Rectal smooth muscle tissue (tissue), 1 donor: ENCODE results near the gene OR5T1.

Experiments
- H3K27ac ChIP-seq: one replicate; pipeline ENCODE4 v1.7.0; 2013; ENCODE audit warnings: low read depth, low read length, inconsistent platforms
- H3K27me3 ChIP-seq: one replicate; pipeline ENCODE4 v1.7.0; 2013; ENCODE audit warnings: low read length; ENCODE audit not compliant: control insufficient read depth, insufficient read depth
- H3K36me3 ChIP-seq: one replicate; pipeline ENCODE4 v1.7.0; 2013; ENCODE audit warnings: low read length; ENCODE audit not compliant: control insufficient read depth, insufficient read depth
- H3K4me1 ChIP-seq: one replicate; pipeline ENCODE4 v1.7.0; 2013; ENCODE audit warnings: low read length; ENCODE audit not compliant: control insufficient read depth, insufficient read depth
- H3K4me3 ChIP-seq: one replicate; pipeline ENCODE4 v1.7.0; 2013; ENCODE audit warnings: low read length
- H3K9ac ChIP-seq: one replicate; pipeline ENCODE4 v1.7.0; 2013; ENCODE audit warnings: low read length

The OR5T1 gene

GRCh38 chr11:56273854-56274253 lies at the start of gene OR5T1:
Gene OR5T1 (plus strand): TSS chr11:56274154. CDS start chr11:56275639, 1,485 bp downstream.
- Histone ChIP-seq H3K9ac (no peak within 1 kb of the TSS), H3K27ac (no peak within 1 kb of the TSS), H3K27me3 (no peaks in the 10 kb centered on the region), H3K4me3 (no peak within 1 kb of the TSS), H3K36me3 (no peaks in the 10 kb centered on the region), H3K4me1 (no peaks in the 10 kb centered on the region)

- no peaks in the 10 kb centered on the region for H3K36me3 ChIP-seq
- H3K4me3 ChIP-seq = no peak within 1 kb of the TSS
- no peaks in the 10 kb centered on the region for H3K27me3 ChIP-seq
- H3K4me1 ChIP-seq = no peaks in the 10 kb centered on the region
- no peak within 1 kb of the TSS for H3K27ac ChIP-seq
- no peak within 1 kb of the TSS for H3K9ac ChIP-seq
Observed at GRCh38 chr11:56234155-56234554, 39.8 kb upstream of the OR5T1 start, which contains the start of gene OR5T2. Gene OR5T2 (minus strand): TSS chr11:56234255. CDS start chr11:56233062, 1,193 bp downstream.

- no peaks in the 10 kb centered on the region for H3K36me3 ChIP-seq
- H3K27me3 ChIP-seq = no peaks in the 10 kb centered on the region
- H3K4me3 ChIP-seq = no peak within 1 kb of the TSS
- no peak within 1 kb of the TSS for H3K27ac ChIP-seq
- no peak within 1 kb of the TSS for H3K9ac ChIP-seq
- H3K4me1 ChIP-seq = no peaks in the 10 kb centered on the region
Observed at GRCh38 chr11:56251954-56252353, 22.0 kb upstream of the OR5T1 start, which contains the start of gene OR5T3. Gene OR5T3 (plus strand): TSS chr11:56252254. CDS start chr11:56252254, 0 bp downstream.

- Histone ChIP-seq H3K9ac (no peak overlapping the region), H3K27me3 (no peaks in the 10 kb centered on the region), H3K4me3 (no peak overlapping the region), H3K4me1 (no peaks in the 10 kb centered on the region), H3K27ac (no peak overlapping the region), H3K36me3 (no peaks in the 10 kb centered on the region)
Observed at GRCh38 chr11:56271092-56271491, 2.9 kb upstream of the OR5T1 start.

- H3K27me3 ChIP-seq = no peaks in the 10 kb centered on the region
- no peak within 1 kb of the TSS for H3K9ac ChIP-seq
- no peak within 1 kb of the TSS for H3K4me3 ChIP-seq
- no peak within 1 kb of the TSS for H3K27ac ChIP-seq
- no peaks in the 10 kb centered on the region for H3K4me1 ChIP-seq
- H3K36me3 ChIP-seq = no peaks in the 10 kb centered on the region
Observed at GRCh38 chr11:56292154-56292553, 18.2 kb downstream of the OR5T1 start, which contains the start of gene OR8H1. Gene OR8H1 (minus strand): TSS chr11:56292254. CDS start chr11:56291062, 1,192 bp downstream.

GRCh38 chr11:56296898-56297297 lies 22.9 kb downstream of the OR5T1 start:
- no peak overlapping the region for H3K27ac ChIP-seq
- H3K27me3 ChIP-seq = no peaks in the 10 kb centered on the region
- H3K4me1 ChIP-seq = no peaks in the 10 kb centered on the region
- H3K4me3 ChIP-seq = no peak overlapping the region
- no peak overlapping the region for H3K9ac ChIP-seq
- H3K36me3 ChIP-seq = no peaks in the 10 kb centered on the region

GRCh38 chr11:56307836-56308235 lies 33.9 kb downstream of the OR5T1 start:
- Histone ChIP-seq H3K4me3 (no peak overlapping the region), H3K4me1 (no peaks in the 10 kb centered on the region), H3K27ac (no peak overlapping the region), H3K36me3 (no peaks in the 10 kb centered on the region), H3K9ac (no peak overlapping the region), H3K27me3 (no peaks in the 10 kb centered on the region)

GRCh38 chr11:56314844-56315243 lies 40.9 kb downstream of the OR5T1 start, which contains the start of gene OR8K3:
Gene OR8K3 (plus strand): TSS chr11:56315144. CDS start chr11:56318307, 3,163 bp downstream.
- Histone ChIP-seq H3K27me3 (no peaks in the 10 kb centered on the region), H3K36me3 (no peaks in the 10 kb centered on the region), H3K4me1 (no peaks in the 10 kb centered on the region), H3K9ac (no peak within 1 kb of the TSS), H3K27ac (no peak within 1 kb of the TSS), H3K4me3 (no peak within 1 kb of the TSS)
